T-cell (primary cell): Measurements from ENCODE around the gene B2M. TPM values are rescaled to one million over a fixed set of nuclear protein-coding genes. Genes with fewer than 3 reads are reported as not detected.
"Not testable (repeated sequence)": the region's sequence is repeated elsewhere in the genome, so short reads cannot be mapped to it uniquely, and the experiment has no call there.

ENCODE experiments used
- ATAC-seq, 4 experiments: fragments of 200-7000 bp in 3 of 4; fragments of 150-1000 bp in 1 of 4; cut with Tn5 transposase; replicated peaks in 1 of 4; 1 replicate in 3 of 4; 2 replicates in 1 of 4; pipeline ENCODE4 v1.10.0; 2021; ENCODE audit warnings: moderate library complexity in 3 of 4, mild to moderate bottlenecking in 2 of 4, moderate number of reproducible peaks in 1 of 4
- CTCF ChIA-PET, 2 donors: fragments of 300-600 bp; sonication (Branson Sonifier 250); formaldehyde crosslinking; loops; one replicate each; lab custom pipeline; 2022; ENCODE audit warnings: antibody characterized with exemption in 2 of 2; lab: Charles Lee
- POLR2A ChIA-PET, 2 donors: fragments of 300-600 bp; sonication (Branson Sonifier 250); formaldehyde crosslinking; loops; one replicate each; lab custom pipeline; 2022; ENCODE audit warnings: antibody characterized with exemption in 2 of 2; lab: Charles Lee
- DNase-seq, 35 experiments: peaks; one replicate each; pipeline versions ENCODE4 v3.0.0 to v3.0.0-alpha.2; 2013 to 2023
- H3K27ac ChIP-seq: one replicate; pipeline ENCODE4 v1.5.1; 2013; ENCODE audit warnings: low read length
- H3K27me3 ChIP-seq, 2 experiments: replicated peaks in 1 of 2; 1 replicate in 1 of 2; 2 replicates in 1 of 2; pipeline versions ENCODE4 v1.6.1 to v1.7.0; 2013; ENCODE audit warnings: low read length in 1 of 2, mixed read lengths in 1 of 2; ENCODE audit not compliant: control insufficient read depth in 2 of 2, insufficient read depth in 2 of 2; ENCODE audit errors: extremely low read depth in 1 of 2
- H3K36me3 ChIP-seq, 2 donors: 1 replicate in 1 of 2; 2 replicates in 1 of 2; pipeline versions ENCODE4 v1.6.1 to v1.7.0; 2013; ENCODE audit warnings: low read length in 1 of 2; ENCODE audit not compliant: control insufficient read depth in 2 of 2, insufficient read depth in 1 of 2; ENCODE audit errors: extremely low read depth in 1 of 2
- H3K4me1 ChIP-seq, 2 experiments: 1 replicate in 1 of 2; 2 replicates in 1 of 2; pipeline versions ENCODE4 v1.6.1 to v1.7.0; 2013; ENCODE audit warnings: low read length in 2 of 2, mixed read lengths in 1 of 2; ENCODE audit not compliant: insufficient read depth in 2 of 2, control insufficient read depth in 1 of 2; ENCODE audit errors: extremely low read depth in 1 of 2
- H3K4me3 ChIP-seq, 2 donors: 1 replicate in 1 of 2; 2 replicates in 1 of 2; pipeline versions ENCODE4 v1.5.1 to v1.7.0; 2013; ENCODE audit warnings: mild to moderate bottlenecking in 2 of 2, low read length in 1 of 2, moderate library complexity in 1 of 2; ENCODE audit not compliant: control insufficient read depth in 1 of 2; ENCODE audit errors: extremely low read depth in 1 of 2
- H3K9me3 ChIP-seq: 2 replicates; pipeline ENCODE4 v1.7.0; 2013
- H3K27ac Mint-ChIP-seq, 2 donors: one replicate each; pipeline ENCODE4 v1.8.0; 2020 to 2021; ENCODE audit warnings: mild to moderate bottlenecking in 2 of 2, mixed read lengths in 2 of 2
- H3K27me3 Mint-ChIP-seq, 2 donors: one replicate each; pipeline ENCODE4 v1.8.0; 2021 to 2022; ENCODE audit warnings: mixed read lengths in 2 of 2
- H3K36me3 Mint-ChIP-seq: one replicate; pipeline ENCODE4 v1.8.0; 2021; ENCODE audit warnings: mixed read lengths
- H3K4me1 Mint-ChIP-seq, 3 donors: one replicate each; pipeline ENCODE4 v1.8.0; 2020 to 2022; ENCODE audit warnings: mixed read lengths in 3 of 3, mild to moderate bottlenecking in 1 of 3
- H3K4me3 Mint-ChIP-seq, 3 donors: one replicate each; pipeline ENCODE4 v1.8.0; 2020 to 2022; ENCODE audit warnings: mild to moderate bottlenecking in 3 of 3, mixed read lengths in 3 of 3, moderate library complexity in 3 of 3
- H3K9me3 Mint-ChIP-seq, 3 donors: one replicate each; pipeline ENCODE4 v1.8.0; 2020 to 2022; ENCODE audit warnings: mixed read lengths in 3 of 3
- WGBS: methylation state at CpG from one replicate; pipeline ENCODE4 v1.1.5; 2013; ENCODE audit warnings: missing lambda C conversion rate; ENCODE audit not compliant: insufficient coverage; 5-methylcytosine and 5-hydroxymethylcytosine counted together
- total RNA-seq, 35 experiments: library from RNA in 6 of 35; stranded (reverse) in 6 of 35; fragments of 120-200 nt in 1 of 35; gene quantifications; one replicate each; pipeline versions ENCODE4 v1.2.1 to v1.2.4 and lab custom pipeline; 2013 to 2026

The B2M gene
- total RNA-seq, 5 donors from 2014 or later (not counting 1 experiment from before 2014, with no cell fraction given), result 5,457 to 6,662 (median 6,121) TPM

- Mint-ChIP-seq H3K4me3 (peak overlapping the region; percentile 41 to 69 (median 57)), H3K4me1 (peaks cover 87 to 93% (median 92%) of the 10 kb centered on the region in 3 donors), H3K27me3 (no peaks in the 10 kb centered on the region), H3K9me3 (peaks cover 0 to 9% (median 5%) of the 10 kb centered on the region in 3 donors), H3K27ac (peak overlapping the region; percentile 96 to 98), H3K36me3 (peaks cover 22% of the 10 kb centered on the region)
- ChIA-PET POLR2A (no interaction called here), CTCF (interaction anchor here in 1 of 2 donors (1.1 to 2.1 kb wide), 2 partner anchors 12 to 35 kb away, joined by 3 to 6 read pairs; partner anchors contain the start of genes B2M, PATL2 and SPG11)
- WGBS, result 45% methylated on average over 1 of the region's 5 CpGs
- peak overlapping the region; percentile 82 for H3K27ac ChIP-seq
- no peak for ATAC-seq
- DNase-seq, result no peak
- peak overlapping the region in 1 of 2 donors; percentile 24 for H3K4me3 ChIP-seq
- H3K36me3 ChIP-seq, result no peaks in the 10 kb centered on the region
- H3K9me3 ChIP-seq, result no peaks in the 10 kb centered on the region
- H3K4me1 ChIP-seq, result peaks cover 60 to 96% of the 10 kb centered on the region in 2 experiments
- H3K27me3 ChIP-seq, result no peaks in the 10 kb centered on the region
Observed at GRCh38 chr15:44675911-44676310, 35.4 kb upstream of the B2M start.

- peak in 2 of 35 experiments; percentile 11 to 53 for DNase-seq
- peak in 3 of 4 experiments; percentile 11 to 18 (median 16) for ATAC-seq
- H3K36me3 ChIP-seq, result no peaks in the 10 kb centered on the region
- peaks cover 27% of the 10 kb centered on the region for H3K36me3 Mint-ChIP-seq
- H3K4me3 ChIP-seq, result peak overlapping the region; percentile 24 to 26
- WGBS, result 15% methylated on average over 5 of the region's 7 CpGs
- CTCF ChIA-PET, result interaction anchor here (0.6 to 2.3 kb wide), 11 partner anchors 10 to 249 kb away, joined by 3 to 20 read pairs (median 5); partner anchors contain the start of genes CTDSPL2 (in 1 of the 2), SPG11 (in 1 of the 2) and TRIM69 (in 1 of the 2)
- peak overlapping the region; percentile 58 to 69 (median 58) for H3K4me3 Mint-ChIP-seq
- H3K27me3 Mint-ChIP-seq, result no peaks in the 10 kb centered on the region
- peak overlapping the region; percentile 82 for H3K27ac ChIP-seq
- no peaks in the 10 kb centered on the region for H3K9me3 ChIP-seq
- peaks cover 88 to 92% (median 91%) of the 10 kb centered on the region in 3 donors for H3K4me1 Mint-ChIP-seq
- H3K27me3 ChIP-seq, result no peaks in the 10 kb centered on the region
- POLR2A ChIA-PET, result interaction anchor here in 1 of 2 donors (0.5 to 2.2 kb wide), 7 partner anchors 13 to 61 kb away, joined by 3 to 16 read pairs (median 8); partner anchors contain the start of genes B2M, PATL2 and SPG11
- H3K4me1 ChIP-seq, result peaks cover 60 to 98% of the 10 kb centered on the region in 2 experiments
- peak overlapping the region; percentile 96 to 98 for H3K27ac Mint-ChIP-seq
- H3K9me3 Mint-ChIP-seq, result peaks cover 0 to 14% (median 5%) of the 10 kb centered on the region in 3 donors
Observed at GRCh38 chr15:44676676-44677075, 34.6 kb upstream of the B2M start.

GRCh38 chr15:44682211-44682610, 29.1 kb upstream of the B2M start:
- peaks cover 42 to 71% of the 10 kb centered on the region in 2 experiments for H3K4me1 ChIP-seq
- no peaks in the 10 kb centered on the region for H3K9me3 ChIP-seq
- WGBS, result 80% methylated on average over 1 of the region's 2 CpGs
- Mint-ChIP-seq H3K4me1 (peaks cover 88 to 92% (median 92%) of the 10 kb centered on the region in 3 donors), H3K27ac (peak overlapping the region; percentile 96 to 97), H3K27me3 (no peaks in the 10 kb centered on the region), H3K9me3 (peaks cover 17 to 45% (median 23%) of the 10 kb centered on the region in 3 donors), H3K4me3 (peak overlapping the region; percentile 43 to 81 (median 62)), H3K36me3 (peaks cover 56% of the 10 kb centered on the region)
- peak overlapping the region; percentile 89 for H3K27ac ChIP-seq
- DNase-seq (no peak), ATAC-seq (no peak)
- peaks cover 0 to 2% of the 10 kb centered on the region in 2 donors for H3K36me3 ChIP-seq
- H3K27me3 ChIP-seq, result no peaks in the 10 kb centered on the region
- CTCF ChIA-PET, result interaction anchor here in 1 of 2 donors (0.9 to 5.4 kb wide), 4 partner anchors 9 to 29 kb away, joined by 3 to 33 read pairs (median 10); partner anchors contain the start of genes B2M, PATL2 and SPG11
- POLR2A ChIA-PET, result interaction anchor here in 1 of 2 donors (0.7 to 1.9 kb wide), 2 partner anchors 29 to 44 kb away, joined by 3 to 7 read pairs; partner anchors contain the start of genes B2M and PATL2
- no peak overlapping the region for H3K4me3 ChIP-seq

- not testable (repeated sequence) for H3K9me3 ChIP-seq, H3K27me3 ChIP-seq, H3K36me3 ChIP-seq, H3K27me3 Mint-ChIP-seq
- POLR2A ChIA-PET, result interaction anchor here (0.6 to 1.9 kb wide), 6 partner anchors 17 to 879 kb away, joined by 3 to 7 read pairs (median 3); partner anchors contain the start of genes B2M (in 1 of the 2) and PATL2 (in 1 of the 2)
- peak overlapping the region; percentile 89 for H3K27ac ChIP-seq
- peak; percentile 69 to 92 (median 86) for DNase-seq
- peak; percentile 78 to 85 (median 84) for ATAC-seq
- Mint-ChIP-seq H3K4me3 (peak overlapping the region; percentile 60 to 81 (median 62)), H3K27ac (peak overlapping the region; percentile 96 to 97), H3K36me3 (peaks cover 63% of the 10 kb centered on the region), H3K9me3 (peaks cover 23 to 52% (median 29%) of the 10 kb centered on the region in 3 donors), H3K4me1 (peaks cover 89 to 91% (median 90%) of the 10 kb centered on the region in 3 donors)
- H3K4me1 ChIP-seq, result peaks cover 38 to 62% of the 10 kb centered on the region in 2 experiments
- 10% methylated on average over 6 of the region's 8 CpGs for WGBS
- CTCF ChIA-PET, result interaction anchor here (0.6 to 5.4 kb wide), 7 partner anchors 10 to 143 kb away, joined by 3 to 33 read pairs (median 4); partner anchors contain the start of genes SPG11 (in 2 of the 2), B2M (in 1 of the 2) and PATL2 (in 1 of the 2)
- H3K4me3 ChIP-seq, result peak overlapping the region in 1 of 2 donors; percentile 44
Observed at GRCh38 chr15:44682809-44683682, 28.3 kb upstream of the B2M start.

GRCh38 chr15:44689318-44689717, 22.0 kb upstream of the B2M start:
- H3K4me3 ChIP-seq, H3K36me3 ChIP-seq, DNase-seq, H3K27ac ChIP-seq, H3K27me3 Mint-ChIP-seq, H3K9me3 ChIP-seq, POLR2A ChIA-PET, ATAC-seq, H3K27me3 ChIP-seq: not testable (repeated sequence)
- Mint-ChIP-seq H3K27ac (peak overlapping the region; percentile 71 to 83), H3K9me3 (peaks cover 17 to 36% (median 18%) of the 10 kb centered on the region in 3 donors), H3K4me1 (peaks cover 40 to 68% (median 64%) of the 10 kb centered on the region in 3 donors), H3K36me3 (peaks cover 40% of the 10 kb centered on the region), H3K4me3 (peak overlapping the region in 1 of 3 donors; percentile 29)
- H3K4me1 ChIP-seq, result peaks cover 4 to 11% of the 10 kb centered on the region in 2 experiments
- WGBS, result no CpG with 5 or more reads among the region's 2 CpGs
- CTCF ChIA-PET, result interaction anchor here in 1 of 2 donors (0.6 kb wide), 1 partner anchor 12 kb away, joined by 3 read pairs; no protein-coding TSS in a partner anchor
